Measurements from ENCODE around the gene TTF1. TPM values are rescaled to one million over a fixed set of nuclear protein-coding genes. Genes with fewer than 3 reads are reported as not detected.

The TTF1 gene
- total RNA-seq, 2 donors from 2014 or later = 11.4 to 13.3 TPM

GRCh38 chr9:132341177-132341840 lies 65.3 kb downstream of the TTF1 start:
- Histone ChIP-seq H3K4me1 (replicated peaks) (no peaks in the 10 kb centered on the region), H3K4me3 (no peak overlapping the region), H3K27me3 (replicated peaks; ENCODE audit: insufficient read depth) (no peaks in the 10 kb centered on the region), H3K36me3 (peaks cover 11 to 14% of the 10 kb centered on the region in 2 donors), H3K27ac (peak overlapping the region in 1 of 2 donors; percentile 13), H3K9me3 (no peaks in the 10 kb centered on the region)
- peak; percentile 67 for DNase-seq (ENCODE audit: low spot score)
- no peak for TF ChIP-seq POLR2A (IDR thresholded peaks at IDR 0.05)
- TF ChIP-seq POLR2AphosphoS5 (IDR thresholded peaks at IDR 0.05) = peak; percentile 85
- intact Hi-C loops (cut with DNase I) = no loop called here
- WGBS = 54% methylated on average over 9 of the region's 9 CpGs

GRCh38 chr9:132334364-132334763 lies 72.3 kb downstream of the TTF1 start:
- no peak for TF ChIP-seq POLR2A (IDR thresholded peaks at IDR 0.05)
- no peak for TF ChIP-seq POLR2AphosphoS5 (IDR thresholded peaks at IDR 0.05)
- no peak for TF ChIP-seq CTCF (IDR thresholded peaks at IDR 0.05)
- Histone ChIP-seq H3K27ac (no peak overlapping the region), H3K36me3 (peaks cover 0 to 7% of the 10 kb centered on the region in 2 donors), H3K9me3 (no peaks in the 10 kb centered on the region), H3K4me3 (no peak overlapping the region), H3K4me1 (replicated peaks) (no peaks in the 10 kb centered on the region), H3K27me3 (replicated peaks; ENCODE audit: insufficient read depth) (no peaks in the 10 kb centered on the region)
- over 99% methylated on average over 3 of the region's 3 CpGs for WGBS
- no peak for DNase-seq (ENCODE audit: low spot score)
- intact Hi-C loops (cut with DNase I) = no loop called here

- WGBS = 91% methylated on average over 1 of the region's 1 CpG
- no peak for DNase-seq (ENCODE audit: low spot score)
- Histone ChIP-seq H3K27me3 (replicated peaks; ENCODE audit: insufficient read depth) (no peaks in the 10 kb centered on the region), H3K4me3 (no peak overlapping the region), H3K9me3 (no peaks in the 10 kb centered on the region), H3K4me1 (replicated peaks) (no peaks in the 10 kb centered on the region), H3K27ac (no peak overlapping the region), H3K36me3 (peaks cover 0 to 9% of the 10 kb centered on the region in 2 donors)
- TF ChIP-seq POLR2A (IDR thresholded peaks at IDR 0.05) = no peak
- intact Hi-C loops (cut with DNase I) = no loop called here
Measured at GRCh38 chr9:132333556-132333955, 73.1 kb downstream of the TTF1 start.

- 95% methylated on average over 4 of the region's 4 CpGs for WGBS
- intact Hi-C loops (cut with DNase I) = no loop called here
- H3K9me3 ChIP-seq = no peaks in the 10 kb centered on the region
- H3K27ac ChIP-seq = no peak overlapping the region
- TF ChIP-seq POLR2AphosphoS5 (IDR thresholded peaks at IDR 0.05) = no peak
- TF ChIP-seq POLR2A (IDR thresholded peaks at IDR 0.05) = no peak
- H3K4me3 ChIP-seq = no peak overlapping the region
- H3K4me1 ChIP-seq (replicated peaks) = no peaks in the 10 kb centered on the region
- no peaks in the 10 kb centered on the region for H3K27me3 ChIP-seq (replicated peaks; ENCODE audit: insufficient read depth)
- H3K36me3 ChIP-seq = peaks cover 0 to 8% of the 10 kb centered on the region in 2 donors
- no peak for DNase-seq (ENCODE audit: low spot score)
Measured at GRCh38 chr9:132328580-132328979, 78.1 kb downstream of the TTF1 start.

GRCh38 chr9:132327537-132327936 lies 79.1 kb downstream of the TTF1 start:
- intact Hi-C loops (cut with DNase I) = no loop called here
- WGBS = 99% methylated on average over 6 of the region's 6 CpGs
- DNase-seq (ENCODE audit: low spot score) = no peak
- no peaks in the 10 kb centered on the region for H3K9me3 ChIP-seq
- no peak overlapping the region for H3K4me3 ChIP-seq
- H3K36me3 ChIP-seq = peaks cover 0 to 8% of the 10 kb centered on the region in 2 donors
- no peaks in the 10 kb centered on the region for H3K27me3 ChIP-seq (replicated peaks; ENCODE audit: insufficient read depth)
- TF ChIP-seq POLR2AphosphoS5 (IDR thresholded peaks at IDR 0.05) = no peak
- TF ChIP-seq CTCF (IDR thresholded peaks at IDR 0.05) = no peak
- TF ChIP-seq POLR2A (IDR thresholded peaks at IDR 0.05) = no peak
- H3K4me1 ChIP-seq (replicated peaks) = no peaks in the 10 kb centered on the region
- H3K27ac ChIP-seq = no peak overlapping the region

Small RNA genes lying within 50 kb of the gene (small RNA-seq; reads per million reads assigned to genes)
- gene RNU5D-2P = 0 reads per million in 2 donors

Other genes starting within 250 kb of the TTF1 start
- 10 to 100 TPM; 12.7 to 37.4 TPM for gene NTNG2, start 244.8 kb downstream of the TTF1 start, total RNA-seq
- gene SETX, start 51.9 kb downstream of the TTF1 start, total RNA-seq = 10 to 100 TPM; 51.8 to 69.0 TPM
- 1 to 10 TPM in 1 of 2 donors, not detected in 1; 2.4 TPM for gene CFAP77, start 3.4 kb upstream of the TTF1 start, total RNA-seq
- not detected for gene BARHL1, start 175.8 kb upstream of the TTF1 start, total RNA-seq